ENCODE data around the gene MATN1. TPM values are rescaled to one million over a fixed set of nuclear protein-coding genes. Genes with fewer than 3 reads are reported as not detected.

Gene MATN1
- total and polyA plus RNA-seq, 12 donors = not detected

DNA sequence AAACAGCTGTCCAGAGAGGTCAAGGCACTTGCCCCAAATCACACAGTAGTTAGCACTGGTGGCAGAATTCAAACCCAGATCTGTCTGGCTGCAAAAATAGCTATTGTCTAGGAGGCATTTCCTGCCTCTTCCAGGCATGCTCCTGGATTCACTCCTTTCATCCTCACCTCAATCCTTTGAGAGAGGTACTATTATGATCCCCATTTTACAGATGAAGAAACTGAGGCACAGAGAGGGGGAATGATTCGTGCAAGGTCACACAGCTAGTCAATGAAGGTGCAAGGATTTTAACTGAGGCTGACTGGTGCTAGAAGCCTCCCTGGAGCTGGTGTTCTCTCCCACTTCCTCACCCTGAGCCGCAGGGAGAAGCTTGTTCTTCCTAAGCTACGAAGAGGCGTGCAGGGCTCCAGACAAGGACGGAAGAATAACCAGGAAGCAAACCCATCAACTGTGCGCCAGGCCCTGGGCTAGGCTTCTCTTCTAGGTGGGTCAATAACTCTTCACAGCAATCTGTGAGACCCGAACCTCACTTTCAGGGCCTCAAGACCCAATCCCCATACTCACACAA, 34.8 kb upstream of the MATN1 start:
- Histone ChIP-seq H3K4me1 (peaks cover 3 to 87% (median 27%) of the 10 kb centered on the region in 9 donors), H3K9me3 (no peaks in the 10 kb centered on the region), H3K27ac (peak overlapping the region in 5 of 10 donors; percentile 17 to 99 (median 53)), H3K27me3 (peaks cover 0 to 14% (median 0%) of the 10 kb centered on the region in 7 donors), H3K36me3 (peaks cover 0 to under 1% (median 0%) of the 10 kb centered on the region in 9 donors), H3K4me3 (peak overlapping the region in 4 of 10 donors; percentile 40 to 73 (median 42))
- DNase-seq (no peak), ATAC-seq (no peak)
- TF ChIP-seq, protein P1, sequence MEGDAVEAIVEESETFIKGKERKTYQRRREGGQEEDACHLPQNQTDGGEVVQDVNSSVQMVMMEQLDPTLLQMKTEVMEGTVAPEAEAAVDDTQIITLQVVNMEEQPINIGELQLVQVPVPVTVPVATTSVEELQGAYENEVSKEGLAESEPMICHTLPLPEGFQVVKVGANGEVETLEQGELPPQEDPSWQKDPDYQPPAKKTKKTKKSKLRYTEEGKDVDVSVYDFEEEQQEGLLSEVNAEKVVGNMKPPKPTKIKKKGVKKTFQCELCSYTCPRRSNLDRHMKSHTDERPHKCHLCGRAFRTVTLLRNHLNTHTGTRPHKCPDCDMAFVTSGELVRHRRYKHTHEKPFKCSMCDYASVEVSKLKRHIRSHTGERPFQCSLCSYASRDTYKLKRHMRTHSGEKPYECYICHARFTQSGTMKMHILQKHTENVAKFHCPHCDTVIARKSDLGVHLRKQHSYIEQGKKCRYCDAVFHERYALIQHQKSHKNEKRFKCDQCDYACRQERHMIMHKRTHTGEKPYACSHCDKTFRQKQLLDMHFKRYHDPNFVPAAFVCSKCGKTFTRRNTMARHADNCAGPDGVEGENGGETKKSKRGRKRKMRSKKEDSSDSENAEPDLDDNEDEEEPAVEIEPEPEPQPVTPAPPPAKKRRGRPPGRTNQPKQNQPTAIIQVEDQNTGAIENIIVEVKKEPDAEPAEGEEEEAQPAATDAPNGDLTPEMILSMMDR (IDR thresholded peaks at IDR 0.05) = no peak
- WGBS, 2 donors = 75 to 88% methylated on average over 7 of the region's 7 CpGs
- intact Hi-C loops (cut with DNase I) = no loop called here

DNA sequence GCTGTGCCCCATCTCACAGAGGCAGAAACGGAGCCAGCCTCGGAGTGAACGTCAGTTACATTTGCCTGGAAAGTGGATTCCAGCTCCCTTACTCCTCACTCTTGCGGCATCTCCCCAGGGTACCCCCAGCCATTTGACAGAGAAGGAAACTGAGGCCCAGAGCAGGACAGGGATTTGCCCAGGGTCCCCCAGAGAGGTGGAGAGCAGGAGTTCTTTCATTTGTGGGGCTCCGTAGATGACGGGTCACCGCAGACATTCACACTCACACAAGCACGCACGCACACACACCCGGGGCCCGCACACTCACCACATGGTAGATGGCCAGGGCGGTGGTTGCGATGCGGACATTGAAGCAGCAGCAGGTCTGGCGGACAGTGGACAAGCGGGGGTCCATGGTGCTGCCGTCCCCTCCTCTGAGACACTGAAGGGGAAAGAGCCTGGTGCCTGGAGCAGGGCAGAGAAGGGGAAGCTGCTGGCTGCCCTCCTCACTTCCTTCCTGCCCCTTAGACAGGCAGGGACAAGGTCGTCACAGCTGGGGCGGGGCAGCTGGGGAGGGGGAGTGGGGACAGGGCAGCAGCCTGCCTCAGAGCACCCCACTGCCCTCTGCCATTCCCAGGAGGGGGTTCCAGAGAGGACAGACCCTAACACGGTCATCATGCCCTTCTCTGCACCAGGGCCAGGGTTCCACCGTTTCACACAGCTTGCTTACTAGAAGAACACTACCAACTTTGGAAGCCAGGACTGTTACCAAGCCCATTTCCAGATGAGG, 34.2 kb upstream of the MATN1 start, which contains the start of gene LAPTM5:
LAPTM5 (minus strand) TSS at position 423 of the 769 bp plus-strand sequence; CDS start at position 394, 29 bp downstream.
- TF ChIP-seq, protein P1 (IDR thresholded peaks at IDR 0.05) = no peak
- peak; percentile 50 to 65 for DNase-seq
- Histone ChIP-seq H3K4me3 (peak within 1 kb of the TSS; percentile 14 to 73 (median 40)), H3K27me3 (peaks cover 0 to 20% (median 2%) of the 10 kb centered on the region in 7 donors), H3K27ac (peak within 1 kb of the TSS; percentile 15 to 99 (median 62)), H3K4me1 (peaks cover 3 to 93% (median 27%) of the 10 kb centered on the region in 9 donors), H3K9me3 (no peaks in the 10 kb centered on the region), H3K36me3 (peaks cover 0 to 5% (median 0%) of the 10 kb centered on the region in 9 donors)
- WGBS, 2 donors = 50 to 53% methylated on average over 21 of the region's 21 CpGs
- peak; percentile 41 to 83 (median 76) for ATAC-seq
- intact Hi-C loops (cut with DNase I) = no loop called here

DNA sequence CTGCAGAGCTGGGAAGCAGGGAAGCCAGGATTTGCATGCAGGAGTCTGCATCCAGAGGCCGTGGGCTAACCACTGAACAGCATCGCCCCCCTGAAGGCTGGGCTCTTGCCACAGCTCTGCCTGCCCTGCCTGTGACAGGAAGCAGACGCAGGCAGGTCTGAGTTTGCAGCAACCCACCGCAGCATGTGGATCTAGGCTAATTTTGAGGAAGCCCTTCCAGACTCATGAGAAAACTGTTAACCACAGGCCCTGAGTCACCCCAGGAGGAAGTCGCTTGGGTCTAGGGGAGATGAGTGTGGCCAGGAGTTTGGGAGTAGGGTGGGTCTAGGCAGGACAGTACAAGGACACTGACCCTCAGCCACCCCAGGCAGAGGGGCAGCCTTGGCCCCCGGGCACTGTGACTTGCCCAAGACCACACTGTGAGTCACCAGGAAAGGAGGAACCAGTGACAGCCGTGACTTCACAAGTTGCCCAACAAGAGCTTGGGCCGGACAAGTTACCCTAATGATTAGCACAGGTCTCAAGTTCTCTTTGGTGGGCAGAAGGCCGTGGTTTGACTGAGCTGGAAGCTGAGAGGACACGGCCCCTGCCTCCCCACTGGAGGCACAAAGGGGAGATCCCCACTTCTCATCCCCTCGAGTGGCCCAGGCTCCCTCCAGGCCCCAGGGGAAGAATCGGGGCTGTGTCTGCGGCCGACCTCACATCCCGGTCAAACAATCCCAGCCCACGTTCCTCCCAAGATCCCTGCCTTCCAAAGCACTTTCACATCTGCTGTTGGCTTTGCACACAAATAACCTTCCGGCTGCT, 33.4 kb upstream of the MATN1 start:
- Histone ChIP-seq H3K27me3 (peaks cover 0 to 20% (median 4%) of the 10 kb centered on the region in 7 donors), H3K9me3 (no peaks in the 10 kb centered on the region), H3K36me3 (peaks cover 0 to 13% (median 0%) of the 10 kb centered on the region in 9 donors), H3K27ac (peak overlapping the region; percentile 15 to 99 (median 62)), H3K4me1 (peaks cover 3 to 97% (median 21%) of the 10 kb centered on the region in 9 donors), H3K4me3 (peak overlapping the region; percentile 14 to 73 (median 40))
- peak; percentile 46 to 49 for DNase-seq
- peak; percentile 53 to 84 (median 74) for ATAC-seq
- 51 to 64% methylated on average over 17 of the region's 17 CpGs for WGBS, 2 donors
- intact Hi-C loops (cut with DNase I) = no loop called here
- TF ChIP-seq, protein P1 (IDR thresholded peaks at IDR 0.05) = no peak

DNA sequence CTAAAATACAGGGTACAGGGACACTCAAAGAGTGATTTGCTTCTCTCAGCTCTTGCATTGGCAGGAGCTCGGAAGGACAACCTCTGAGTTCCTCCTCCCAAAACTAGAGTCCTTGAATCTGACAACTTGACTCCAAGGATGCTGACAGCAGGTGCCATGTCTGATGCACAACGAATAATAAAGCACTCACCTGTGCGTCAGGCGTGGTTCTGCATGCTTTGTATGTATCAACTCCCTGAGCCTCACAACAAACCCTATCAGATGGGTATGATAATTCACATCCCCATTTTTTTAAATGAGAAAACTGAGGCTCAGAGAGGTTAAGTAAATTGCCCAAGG, 32.8 kb upstream of the MATN1 start:
- H3K36me3 ChIP-seq = peaks cover 0 to 16% (median 0%) of the 10 kb centered on the region in 9 donors
- H3K4me3 ChIP-seq = peak overlapping the region in 6 of 10 donors; percentile 10 to 73 (median 32)
- intact Hi-C loops (cut with DNase I) = no loop called here
- peak overlapping the region in 3 of 10 donors; percentile 28 to 99 (median 81) for H3K27ac ChIP-seq
- no peak for DNase-seq
- TF ChIP-seq, protein P1 (IDR thresholded peaks at IDR 0.05) = no peak
- ATAC-seq = no peak
- peaks cover 0 to 20% (median 4%) of the 10 kb centered on the region in 7 donors for H3K27me3 ChIP-seq
- H3K4me1 ChIP-seq = peaks cover 3 to 98% (median 16%) of the 10 kb centered on the region in 9 donors
- no peaks in the 10 kb centered on the region for H3K9me3 ChIP-seq
- WGBS, 2 donors = 91 to 98% methylated on average over 4 of the region's 4 CpGs
